ENCODE measurements around the gene STOML1.

The STOML1 gene

DNA sequence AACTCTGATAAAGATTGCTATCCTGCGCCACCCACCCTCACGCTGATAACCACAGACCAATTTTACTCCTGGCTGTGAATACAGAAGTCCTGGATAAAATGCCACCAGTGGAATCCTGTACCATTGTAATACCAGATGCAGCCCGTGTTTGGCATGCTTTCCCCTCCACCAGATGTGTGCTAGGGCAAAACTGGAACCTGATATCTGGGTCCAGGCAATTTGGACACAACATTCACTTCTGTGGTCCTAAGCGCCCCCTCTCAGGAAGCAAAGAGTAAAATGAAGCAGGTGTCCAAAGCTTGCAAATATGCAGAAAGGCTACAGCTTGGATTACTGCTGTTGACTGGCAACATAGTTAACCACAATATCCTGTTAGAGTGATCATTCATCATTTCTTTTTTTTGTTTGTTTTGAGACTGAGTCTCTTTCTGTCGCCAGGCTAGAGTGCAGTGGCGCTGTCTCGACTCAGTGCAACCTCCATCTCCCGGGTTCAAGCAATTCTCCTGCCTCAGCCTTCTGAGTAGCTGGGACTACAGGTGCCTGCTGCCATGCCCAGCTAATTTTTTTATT is 33.0 kb downstream of the STOML1 start:
- DNase-seq: no peak

DNA sequence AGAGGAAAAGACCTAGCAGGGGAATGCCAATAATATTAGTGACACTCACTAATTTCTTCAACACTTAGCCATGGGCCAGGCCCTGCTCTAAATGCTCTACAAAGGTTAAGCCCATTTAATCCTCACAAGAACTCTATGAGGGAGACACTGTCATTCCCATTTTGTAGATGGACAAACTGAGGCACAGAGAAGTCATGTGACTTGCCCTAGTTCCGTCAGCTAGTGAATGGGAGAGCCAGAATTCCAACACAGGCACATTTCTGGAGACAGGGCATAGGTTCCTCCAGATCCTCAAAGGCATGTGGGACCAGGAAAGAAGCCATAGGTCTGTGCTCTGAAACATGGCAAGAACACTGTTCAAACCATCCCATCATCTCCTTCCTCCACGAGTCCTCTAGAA is 34.3 kb downstream of the STOML1 start:
- DNase-seq: no peak

DNA sequence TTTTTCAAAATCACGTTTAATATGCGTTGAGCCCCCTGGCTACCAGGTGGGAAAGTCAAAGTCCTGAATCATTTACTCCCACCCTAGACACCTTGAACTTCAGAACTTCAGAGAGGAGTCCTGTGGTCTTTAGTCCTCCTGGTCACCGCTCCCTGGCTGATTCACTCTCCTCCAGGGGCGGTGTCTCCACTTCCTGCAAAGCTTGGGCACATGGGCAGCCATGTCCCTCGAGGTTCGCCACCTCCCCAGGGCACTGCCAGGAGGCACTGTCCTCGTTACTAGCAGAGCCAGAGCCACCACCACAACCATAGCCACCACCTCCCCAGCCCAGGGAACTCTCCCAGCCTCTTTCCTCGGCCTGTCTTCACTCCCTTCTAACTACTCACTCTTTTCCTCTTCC is 34.8 kb downstream of the STOML1 start:
- no peak for DNase-seq

DNA sequence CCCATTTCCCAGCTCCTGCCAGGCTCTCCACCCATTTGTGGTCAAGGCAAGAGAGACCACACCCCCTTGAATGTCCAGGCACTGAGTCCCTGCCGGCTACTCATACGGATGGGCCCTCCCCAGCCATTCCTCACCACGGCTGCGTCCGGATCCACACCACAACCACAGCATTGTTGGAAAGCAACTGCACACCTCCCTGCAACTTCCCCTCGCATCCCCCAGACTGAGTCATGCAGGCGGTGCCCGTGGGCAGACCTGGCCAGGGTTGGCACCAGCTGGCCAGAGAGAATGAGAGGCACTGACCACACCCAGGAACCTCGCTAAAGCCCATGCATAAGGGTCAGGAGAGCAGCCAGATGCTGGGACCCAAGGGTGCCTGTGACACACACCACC is 35.4 kb downstream of the STOML1 start:
- DNase-seq: no peak

DNA sequence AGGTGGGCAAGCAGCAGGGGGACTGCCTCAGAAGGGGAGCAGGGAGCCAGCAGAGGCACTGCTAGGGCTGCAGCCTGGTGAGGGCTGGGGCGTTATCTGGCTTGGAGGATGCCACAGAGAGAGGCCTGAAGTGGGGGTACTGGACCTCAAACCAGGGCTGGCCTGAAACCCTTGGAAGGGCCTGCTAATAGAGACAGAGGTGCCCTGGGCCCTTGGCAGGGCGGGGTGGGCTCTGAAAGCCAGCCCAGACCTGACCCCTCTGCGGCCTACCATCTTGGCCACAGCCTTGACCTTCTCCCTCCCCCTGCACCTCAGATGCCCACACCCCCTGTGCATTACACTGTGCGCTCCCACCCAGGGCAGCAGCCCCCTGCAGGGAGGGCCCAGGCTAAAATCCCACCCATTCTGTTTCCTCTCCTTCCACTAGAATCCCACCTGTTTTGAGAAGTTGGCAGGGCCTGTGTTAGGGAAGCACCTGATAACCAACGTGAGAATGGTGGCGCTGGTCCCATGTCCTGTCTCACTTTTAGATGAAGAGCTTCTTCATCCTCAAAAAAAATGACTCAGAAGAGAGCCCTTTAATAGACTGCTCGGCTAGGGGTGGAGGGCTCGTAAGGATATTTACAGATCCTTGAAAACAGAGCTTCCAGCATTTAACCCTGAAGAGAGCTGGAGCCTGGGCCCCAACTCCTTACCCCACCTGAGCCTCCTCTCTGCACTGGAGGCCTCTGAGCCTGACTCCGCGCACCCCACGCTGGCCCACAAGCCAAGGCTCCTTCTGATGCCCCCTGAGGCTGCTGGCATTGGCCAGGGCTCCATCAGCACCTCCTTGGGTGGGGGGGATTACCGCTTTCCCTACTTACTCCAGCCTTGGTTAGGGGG is 36.0 kb downstream of the STOML1 start:
- no peak for DNase-seq

DNA sequence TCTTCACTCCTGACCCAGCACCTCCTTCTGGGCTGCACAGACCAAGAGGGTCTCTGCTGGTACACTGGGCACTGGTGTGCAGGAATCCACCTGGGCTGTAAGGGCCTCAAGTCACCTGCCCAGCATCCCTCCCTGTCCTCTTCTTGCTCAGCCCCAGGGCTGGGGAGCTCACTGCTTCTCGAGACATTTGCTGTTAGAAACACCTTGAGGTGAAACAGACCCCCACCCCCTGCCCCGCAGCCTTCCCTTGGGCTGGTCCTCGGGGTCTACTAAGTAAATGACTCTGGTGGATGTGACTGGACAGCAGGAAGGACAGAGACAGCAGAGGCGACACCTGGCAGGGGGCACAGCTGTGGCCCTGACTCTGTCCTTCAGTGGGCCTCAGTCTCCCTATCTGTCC is 36.8 kb downstream of the STOML1 start:
- DNase-seq: no peak

DNA sequence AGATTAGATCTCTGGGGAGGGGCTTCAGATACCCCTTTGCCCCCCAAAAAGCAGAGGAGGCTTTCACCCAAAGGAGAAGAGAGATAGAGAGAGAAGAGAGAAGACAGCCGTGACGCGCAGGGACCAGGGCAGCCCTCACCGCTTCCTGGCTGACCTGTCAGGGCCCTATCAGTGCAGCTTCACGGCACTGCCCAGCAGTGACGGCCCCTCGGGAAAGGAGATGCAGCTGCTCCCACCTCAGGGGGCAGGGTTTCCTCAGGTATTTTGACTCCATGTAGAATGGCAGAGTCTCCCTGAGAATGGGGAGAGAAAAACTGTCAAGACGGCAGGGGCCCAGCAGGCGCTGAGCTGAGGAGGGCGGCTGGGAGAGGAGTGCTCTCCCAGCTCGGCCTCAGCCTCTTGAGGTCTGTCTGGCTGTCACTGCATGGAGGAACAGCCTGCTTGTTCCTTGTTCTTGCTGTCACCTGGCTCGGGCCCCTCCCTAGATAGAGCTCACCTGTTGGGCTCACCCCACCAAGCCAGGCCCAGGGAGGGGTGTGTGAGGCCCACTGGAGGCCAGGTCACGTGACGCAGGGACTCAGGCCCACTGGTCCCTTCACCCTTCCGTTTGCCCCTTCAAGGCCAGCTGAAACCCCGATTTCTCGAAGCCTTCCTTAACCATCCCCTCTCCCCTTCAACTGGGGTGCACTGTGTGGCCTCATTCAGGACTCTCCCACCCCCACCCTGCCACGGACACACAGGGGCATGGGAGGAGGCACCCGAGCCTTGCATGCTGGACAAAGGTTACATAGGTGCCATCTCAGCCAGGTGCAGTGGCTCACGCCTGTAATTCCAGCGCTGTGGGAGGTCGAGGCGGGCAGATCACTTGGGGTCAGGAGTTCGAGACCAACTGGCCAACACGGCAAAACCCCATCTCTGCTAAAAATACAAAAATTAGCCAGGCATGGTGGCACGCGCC is 37.6 kb downstream of the STOML1 start:
- no peak for DNase-seq

DNA sequence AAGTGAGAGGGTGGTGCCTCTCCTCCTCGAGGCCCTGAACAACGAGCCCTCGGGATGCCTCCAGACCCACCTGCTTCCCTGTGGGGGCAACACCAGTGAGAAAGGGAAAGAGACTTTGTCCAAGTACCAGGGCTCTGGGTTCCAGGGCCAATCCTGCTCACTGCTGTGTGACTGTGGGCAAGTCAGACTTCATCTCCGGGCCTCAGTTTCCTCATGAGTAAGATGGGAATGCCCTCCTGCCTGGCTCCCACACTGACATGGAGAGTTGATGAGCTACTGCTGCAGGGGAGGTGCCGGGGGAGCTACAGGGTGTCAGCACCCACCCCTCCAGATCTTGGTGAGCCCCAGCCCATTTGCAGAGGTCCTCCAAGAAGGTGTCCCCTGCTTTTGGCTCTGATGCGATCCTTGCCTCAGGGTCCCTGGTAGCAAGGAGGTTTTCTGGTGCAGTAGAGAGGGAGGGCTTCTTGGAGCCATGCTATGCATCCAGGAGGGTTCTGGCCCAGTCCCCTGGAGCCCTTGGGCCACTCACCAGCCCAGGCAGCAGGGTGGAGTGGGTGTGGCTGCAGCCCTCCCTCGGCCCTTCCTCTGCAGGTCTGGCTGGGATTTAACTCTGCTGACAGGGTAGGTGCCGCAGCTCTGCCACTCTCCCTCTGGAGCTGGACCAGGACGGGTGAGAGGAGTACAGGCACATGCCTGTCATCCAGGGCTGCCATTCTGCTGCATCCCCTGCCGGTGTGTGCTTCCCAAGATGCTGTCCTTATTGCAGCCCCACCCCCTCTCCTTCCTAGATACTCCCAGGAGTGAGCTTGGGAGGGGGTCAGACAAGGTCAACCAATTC is 39.0 kb downstream of the STOML1 start:
- DNase-seq: no peak

DNA sequence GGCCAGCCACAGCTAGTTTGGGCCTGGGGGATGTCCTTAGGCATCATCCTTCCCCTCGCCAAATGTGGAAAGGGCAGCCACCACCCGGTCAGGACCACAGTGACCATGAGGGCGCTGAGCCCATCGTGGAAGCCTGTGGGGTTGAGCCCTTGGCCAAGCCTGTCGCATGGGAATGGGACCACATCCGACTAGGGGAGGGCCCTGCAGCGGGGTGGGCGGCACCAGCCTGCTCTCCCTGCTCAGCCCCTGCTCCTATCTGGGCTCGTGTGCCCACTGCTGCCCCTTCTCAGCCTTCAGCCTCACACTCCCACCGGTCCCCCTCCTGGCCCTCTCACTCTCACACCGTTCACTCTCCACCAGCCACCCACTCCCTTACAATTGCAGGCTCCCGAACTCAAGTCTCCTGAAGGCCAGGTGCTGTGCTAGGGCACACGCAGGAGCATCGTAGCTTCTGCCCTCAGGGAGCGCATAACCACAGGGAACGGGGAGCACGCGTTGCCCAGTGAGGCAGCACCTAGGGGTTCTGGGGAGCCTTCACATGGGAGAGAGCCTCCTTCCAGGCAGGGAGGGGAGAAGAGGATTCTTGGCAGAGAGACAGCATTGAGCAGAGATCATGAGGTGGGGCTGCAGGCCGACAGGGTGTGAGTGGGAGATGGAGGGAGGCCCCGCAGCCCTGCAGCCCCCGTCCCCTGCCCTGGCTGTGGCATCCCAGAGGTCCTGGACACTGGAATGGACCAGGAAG is 39.8 kb downstream of the STOML1 start:
- DNase-seq: no peak

DNA sequence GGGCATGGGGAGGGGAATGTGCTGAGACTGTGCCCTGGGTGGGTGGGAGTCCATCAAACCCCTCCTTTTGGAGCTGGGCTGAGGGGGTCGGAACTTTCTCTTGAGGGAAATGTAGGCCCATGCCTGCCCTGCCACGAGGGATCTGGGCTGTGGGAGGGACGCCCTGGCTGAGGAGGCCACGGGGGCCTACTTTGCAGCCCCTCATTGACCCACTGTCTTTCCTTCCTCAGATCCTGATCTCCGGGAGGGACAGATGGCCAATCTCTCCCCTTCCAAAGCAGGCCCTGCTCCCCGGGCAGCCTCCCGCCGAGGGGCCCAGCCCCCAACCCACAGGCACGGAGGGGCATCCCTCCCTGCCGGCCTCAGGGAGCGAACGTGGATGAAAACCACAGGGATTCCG is 40.5 kb downstream of the STOML1 start:
- no peak for DNase-seq

DNA sequence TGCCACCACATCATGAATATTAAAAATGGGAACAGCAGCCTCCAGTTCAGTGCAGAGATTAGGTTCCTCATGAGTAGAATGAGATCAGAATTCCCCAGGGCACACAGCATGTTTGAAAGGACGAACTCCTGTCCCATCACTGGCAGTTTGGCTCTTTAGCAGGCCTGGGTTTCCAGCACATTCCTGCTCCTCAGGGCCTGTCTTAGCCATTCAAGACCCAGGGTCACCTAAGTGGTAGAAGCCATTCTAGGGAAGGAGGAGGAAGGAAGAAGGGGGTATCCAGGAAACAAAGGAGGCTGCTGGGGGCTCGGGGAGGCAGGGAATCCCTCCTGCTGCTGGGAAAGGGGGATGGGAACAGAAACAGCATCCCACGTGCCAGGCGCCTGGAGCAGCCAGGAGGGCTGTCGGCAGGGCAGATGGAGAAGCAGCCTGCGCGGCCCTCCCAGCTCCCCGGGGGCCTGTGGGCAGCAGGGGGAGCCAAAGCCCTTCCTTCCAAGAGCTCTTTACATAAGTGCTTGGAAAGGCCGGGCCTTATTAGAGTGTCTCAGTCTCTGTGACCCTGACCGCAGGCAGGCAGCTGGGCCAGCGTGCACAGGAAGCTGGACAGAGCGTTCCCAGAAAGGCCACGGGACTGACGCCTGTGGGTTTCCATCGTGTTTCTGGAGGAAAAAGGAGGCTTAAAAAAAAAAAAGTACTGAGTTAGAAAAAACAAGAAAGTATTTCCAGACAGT is 41.1 kb downstream of the STOML1 start:
- peak; percentile 63 to 66 for DNase-seq

DNA sequence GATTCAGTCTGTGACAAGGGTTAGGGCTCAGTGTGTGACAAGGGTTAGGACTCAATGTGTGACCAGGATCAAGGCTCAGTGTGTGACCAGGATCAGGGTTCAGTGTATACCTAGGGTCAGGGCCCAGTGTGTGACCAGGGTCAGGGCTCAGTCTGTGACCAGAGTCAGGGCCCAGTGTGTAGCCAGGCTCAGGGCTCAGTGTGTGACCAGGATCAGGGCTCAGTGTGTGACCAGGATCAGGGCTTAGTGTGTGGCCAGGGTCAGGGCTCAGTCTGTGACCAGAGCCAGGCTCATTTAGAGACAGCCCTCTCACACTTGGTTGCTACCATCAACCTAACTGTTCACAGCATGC is 41.6 kb downstream of the STOML1 start:
- DNase-seq: no peak

DNA sequence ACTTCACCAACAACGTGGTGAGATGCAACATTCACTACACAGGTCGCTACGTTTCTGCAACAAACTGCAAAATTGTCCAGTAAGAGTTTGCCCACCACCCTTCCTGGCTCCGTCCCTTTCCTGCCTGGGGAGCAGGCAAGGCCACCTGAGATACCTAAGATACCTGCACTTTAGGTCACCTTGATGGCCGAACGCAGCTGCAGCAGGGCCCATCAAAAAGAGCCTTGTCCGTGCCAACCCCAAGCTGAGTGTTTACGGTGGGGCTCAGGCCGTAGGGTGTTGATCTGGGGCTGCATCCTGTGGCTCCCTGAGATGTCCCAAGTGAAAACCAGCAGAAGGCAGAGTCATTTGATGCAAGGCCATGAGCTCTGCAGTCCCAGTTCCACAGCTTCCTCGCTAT is 42.6 kb downstream of the STOML1 start:
- no peak for DNase-seq

DNA sequence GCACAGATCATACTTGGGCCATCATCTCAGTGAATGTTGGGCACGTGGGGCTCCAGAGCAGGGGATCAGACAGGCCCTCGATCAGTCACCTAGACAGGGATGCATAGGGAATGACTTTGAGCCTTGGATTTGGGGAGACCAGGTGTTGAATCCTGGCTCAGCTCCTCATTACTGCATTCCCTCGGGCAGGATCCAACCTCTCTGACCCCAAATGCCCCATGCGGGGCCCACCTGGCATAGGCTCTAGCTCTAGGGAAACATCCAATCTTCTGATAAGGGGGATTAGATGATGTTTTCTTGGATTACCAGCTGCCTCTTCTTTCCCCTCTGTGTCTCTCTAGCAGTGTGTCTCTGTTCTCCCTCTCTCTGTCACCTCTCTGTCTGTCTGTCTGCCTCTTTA is 43.1 kb downstream of the STOML1 start:
- DNase-seq: no peak

DNA sequence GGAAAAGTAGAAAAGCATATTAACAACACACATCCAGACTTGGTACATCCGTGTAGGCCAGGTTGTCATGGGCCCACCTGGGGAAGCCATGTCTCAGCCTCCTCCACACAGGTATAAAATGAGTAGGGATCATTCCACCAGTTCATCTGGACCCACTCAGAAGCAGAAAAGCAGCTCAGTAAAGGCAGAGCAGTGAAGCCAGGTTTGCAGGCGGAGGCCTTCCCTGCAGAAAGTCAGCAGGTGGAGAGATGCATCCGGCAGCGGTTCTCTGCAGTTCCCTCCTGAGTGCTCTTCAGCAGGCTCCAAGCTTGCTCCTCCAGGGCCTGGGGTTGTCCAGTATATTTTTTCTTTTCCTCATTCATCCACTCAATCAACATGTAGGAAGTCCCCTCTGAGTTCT is 43.7 kb downstream of the STOML1 start:
- DNase-seq: no peak

DNA sequence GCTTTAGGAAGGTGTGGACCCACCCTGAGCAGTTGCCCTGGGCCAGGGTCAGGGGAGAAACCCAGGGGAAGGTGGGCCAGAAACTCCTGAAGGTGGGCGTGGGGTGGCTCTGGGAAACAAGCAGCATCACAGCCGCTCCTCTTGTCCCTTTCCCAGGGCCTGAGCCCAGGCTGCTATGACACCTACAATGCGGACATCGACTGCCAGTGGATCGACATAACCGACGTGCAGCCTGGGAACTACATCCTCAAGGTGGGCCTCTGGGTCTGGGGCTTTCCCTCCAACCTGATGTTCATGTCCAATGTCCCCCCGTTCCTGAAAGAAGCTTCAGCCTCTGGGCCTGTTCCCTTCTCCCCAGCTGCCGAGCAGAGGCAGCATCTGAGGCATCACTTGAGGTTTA is 44.4 kb downstream of the STOML1 start:
- no peak for DNase-seq

DNA sequence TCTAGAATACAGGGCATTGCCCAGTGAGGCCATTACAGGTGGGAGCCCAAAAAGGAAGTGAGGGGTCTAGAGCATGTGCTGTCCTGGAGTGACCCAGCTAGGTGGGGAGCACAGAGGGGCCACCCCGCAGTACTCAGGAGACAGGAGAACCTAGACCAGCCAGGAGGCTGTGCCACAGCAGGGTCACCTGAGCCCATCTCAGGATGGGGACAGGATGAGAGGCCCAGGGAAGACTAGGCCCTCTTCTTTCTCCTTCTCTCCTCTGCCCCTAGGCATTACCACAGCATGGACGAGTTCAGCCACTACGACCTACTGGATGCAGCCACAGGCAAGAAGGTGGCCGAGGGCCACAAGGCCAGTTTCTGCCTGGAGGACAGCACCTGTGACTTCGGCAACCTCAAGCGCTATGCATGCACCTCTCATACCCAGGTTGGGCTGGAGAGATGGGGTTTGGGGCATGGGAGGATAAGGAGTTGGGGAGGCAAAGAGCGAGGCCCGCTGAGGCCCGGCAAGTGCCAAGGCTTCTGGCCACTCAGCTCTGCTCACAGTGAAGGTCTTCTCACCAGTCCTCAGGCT is 45.2 kb downstream of the STOML1 start:
- DNase-seq: no peak

DNA sequence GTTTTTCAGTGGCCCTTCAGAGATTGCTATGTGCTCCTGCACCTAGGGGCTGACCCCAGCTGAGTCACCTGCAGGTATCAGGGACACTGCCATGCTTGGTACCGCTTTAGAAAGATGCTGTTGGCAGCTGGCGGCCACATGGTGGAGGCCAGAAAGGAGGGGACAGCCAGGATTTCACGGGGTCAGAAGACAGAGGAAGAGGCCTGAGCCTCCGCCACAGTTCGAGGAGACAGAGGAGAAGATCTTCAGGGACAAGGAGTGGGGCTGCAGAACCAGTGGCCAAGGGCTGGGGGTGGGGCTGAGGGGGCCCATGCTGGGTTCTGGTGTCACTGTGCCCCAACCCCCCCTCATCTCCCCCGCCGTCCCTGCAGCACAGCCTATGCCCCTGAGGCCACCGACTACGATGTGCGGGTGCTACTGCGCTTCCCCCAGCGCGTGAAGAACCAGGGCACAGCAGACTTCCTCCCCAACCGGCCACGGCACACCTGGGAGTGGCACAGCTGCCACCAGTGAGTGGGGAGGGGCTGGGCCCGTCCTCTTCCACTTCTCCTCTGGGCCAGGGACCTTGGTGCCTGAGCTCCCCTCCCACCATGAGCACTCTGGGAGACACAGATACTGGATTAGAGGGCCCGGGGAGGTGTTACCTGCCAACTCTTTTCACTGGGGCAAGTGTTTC is 45.9 kb downstream of the STOML1 start:
- no peak for DNase-seq

DNA sequence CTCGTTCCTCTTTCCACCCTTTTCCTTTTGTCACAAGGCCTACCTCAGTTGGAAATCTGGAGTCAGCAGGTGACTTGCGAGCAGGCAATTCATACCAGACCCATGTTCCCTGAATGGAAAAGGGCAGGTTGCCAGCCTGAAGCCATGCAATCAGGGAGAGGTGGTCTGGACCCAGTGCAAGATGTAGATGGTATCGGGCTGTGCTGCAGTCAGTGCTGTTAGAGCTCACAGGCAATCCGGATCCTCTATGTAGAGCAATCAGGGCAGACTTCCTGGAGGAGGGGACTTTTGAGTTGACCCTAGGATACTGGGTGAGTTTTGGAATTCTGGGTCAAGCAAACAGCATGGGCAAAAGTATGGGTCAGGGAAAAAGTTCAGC is 47.0 kb downstream of the STOML1 start:
- DNase-seq: no peak
